HG03097 (cell line): ENCODE measurements around the gene PRKCE.

Experiments
- ATAC-seq: cut with Tn5 transposase; IDR thresholded peaks from one replicate; pipeline ENCODE4 v1.9.1; 2021; ENCODE audit not compliant: unreplicated experiment, low FRiP score

Gene PRKCE

DNA sequence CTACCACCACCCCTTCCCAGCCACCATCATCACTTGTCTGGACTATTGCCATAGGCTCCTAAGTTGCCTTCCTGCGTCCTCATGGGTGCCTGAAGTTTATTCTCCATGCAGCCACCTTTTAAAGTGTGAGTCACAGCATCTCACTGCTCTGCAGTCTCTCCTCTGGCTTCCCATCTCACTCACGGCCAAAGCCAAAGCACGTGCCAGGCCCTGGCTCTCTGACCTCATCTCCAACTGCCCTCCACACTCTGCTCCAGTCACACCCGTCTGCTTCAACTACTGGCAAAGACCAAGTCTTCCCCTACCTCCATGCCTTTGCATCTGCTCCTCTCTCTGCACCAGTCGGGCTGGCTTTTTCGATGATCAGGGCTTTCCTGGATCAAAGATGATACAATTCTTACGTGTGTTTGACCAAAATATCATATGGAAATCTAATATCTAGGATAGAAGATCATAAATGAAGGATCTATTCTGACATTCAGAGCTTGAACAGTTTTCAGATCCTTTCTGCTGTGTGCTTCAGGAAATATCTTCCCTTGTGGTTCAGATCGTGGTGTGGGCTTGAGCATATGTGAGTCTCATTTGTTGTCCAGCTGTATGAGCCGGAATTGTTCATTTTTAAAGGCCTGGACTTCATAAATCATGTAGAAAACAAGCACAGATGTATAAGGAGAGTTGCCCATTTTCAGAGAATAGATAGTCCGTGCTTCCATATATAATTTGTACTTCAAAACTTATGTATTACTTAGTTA is 175.6 kb downstream of the PRKCE start:
- ATAC-seq = no peak

DNA sequence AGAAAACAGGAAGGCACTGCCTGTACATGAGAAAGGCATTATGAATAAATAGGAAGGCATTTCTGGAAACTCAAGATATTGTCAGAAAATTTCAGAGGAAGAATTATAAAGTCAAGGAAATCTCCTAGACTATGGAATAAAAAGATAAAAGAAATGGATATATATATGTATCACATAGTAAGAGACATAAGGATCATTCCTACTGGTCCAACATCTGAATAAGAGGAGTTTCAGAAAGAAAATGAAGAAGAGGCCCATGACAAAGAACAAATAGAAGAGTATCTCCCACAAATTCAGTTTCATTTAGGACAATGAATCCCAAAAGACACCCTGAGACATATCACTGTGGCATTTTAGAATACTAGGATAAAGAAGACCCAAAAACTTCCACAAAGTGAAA is 178.8 kb downstream of the PRKCE start:
- ATAC-seq = no peak

DNA sequence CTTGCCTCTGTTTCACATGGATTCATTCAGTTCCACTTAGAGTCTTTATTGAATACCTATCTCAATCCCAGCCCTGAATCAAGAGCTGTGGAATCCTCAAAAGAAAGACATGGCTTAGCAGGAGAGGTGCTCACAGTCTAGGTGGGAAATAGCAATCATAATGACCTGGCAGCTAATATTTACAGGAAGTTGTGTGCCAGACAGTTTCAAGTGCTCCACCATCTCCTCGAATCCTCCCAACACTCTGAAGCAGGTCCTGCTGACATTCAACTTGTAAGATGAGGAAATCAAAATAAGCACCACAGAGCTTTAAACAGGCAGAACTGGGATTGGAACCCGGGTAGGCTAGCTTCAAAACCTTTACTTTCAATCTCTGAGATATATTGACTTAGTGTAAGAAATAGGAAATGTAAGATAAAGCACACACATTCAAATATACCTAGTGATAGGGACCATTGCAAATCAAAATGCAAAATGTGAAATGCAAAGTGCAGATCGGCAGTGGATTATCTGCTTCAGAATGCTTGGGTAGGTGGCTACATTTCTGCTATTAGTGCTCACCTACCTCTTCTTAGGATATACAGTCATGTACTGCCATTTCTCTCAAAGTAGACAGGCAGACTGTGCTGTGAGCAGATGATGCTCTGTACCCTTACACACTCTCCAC is 182.0 kb downstream of the PRKCE start:
- no peak for ATAC-seq

DNA sequence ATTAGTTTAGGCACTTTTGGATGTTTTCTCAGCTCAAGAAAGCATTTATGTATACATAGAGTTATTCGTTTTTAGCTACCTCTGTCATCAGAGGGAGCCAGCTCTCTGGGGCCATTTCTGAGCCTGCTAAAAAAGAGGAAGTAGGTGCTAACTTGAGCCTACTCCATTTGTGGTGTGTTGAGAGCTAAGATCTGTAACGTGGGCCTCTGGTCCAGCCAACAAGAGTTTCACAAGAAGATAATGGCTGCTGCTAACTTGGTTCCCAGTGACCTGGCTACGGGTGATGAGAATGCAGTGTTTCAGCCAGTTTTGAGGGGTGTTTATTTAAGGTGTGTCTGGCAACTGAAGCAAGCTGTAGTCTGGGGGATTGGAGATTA is 182.5 kb downstream of the PRKCE start:
- peak; percentile 50 for ATAC-seq

DNA sequence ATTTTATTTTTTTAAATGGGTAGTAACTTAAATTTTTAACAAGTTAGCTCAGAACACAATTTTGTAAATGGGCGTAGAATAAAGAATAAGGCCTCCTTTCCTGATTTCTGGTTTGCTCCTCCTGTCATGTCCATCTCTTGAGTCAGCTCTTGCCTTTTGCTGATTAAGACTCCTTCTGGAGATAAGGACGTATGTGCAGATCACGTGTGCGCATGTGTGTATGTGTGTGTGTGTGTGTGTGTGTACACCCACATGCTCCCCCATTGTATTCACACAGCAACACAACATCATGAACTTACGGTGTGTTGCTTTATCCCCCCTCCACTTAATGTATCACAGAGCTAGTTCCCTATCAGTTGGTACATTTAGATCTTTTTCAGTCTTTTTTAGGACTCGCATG is 182.9 kb downstream of the PRKCE start:
- ATAC-seq = no peak

DNA sequence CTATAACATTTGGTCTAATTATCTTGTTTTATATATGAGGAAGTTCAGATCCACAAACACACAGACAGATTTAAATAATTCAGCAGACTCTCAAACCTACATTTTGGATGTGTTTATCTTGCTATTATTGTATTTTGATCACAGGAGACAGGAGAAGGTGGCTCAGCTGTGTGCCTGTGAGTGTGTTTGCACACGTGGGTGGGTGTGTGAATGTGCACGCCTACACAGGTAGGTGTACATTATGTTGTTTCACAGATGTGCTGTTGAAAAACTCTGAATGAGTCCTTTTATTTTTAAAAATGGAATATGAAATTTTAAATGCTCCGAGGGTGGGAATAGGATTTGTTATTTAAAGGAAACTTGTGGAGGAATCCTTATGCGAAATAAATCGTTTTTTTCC is 183.4 kb downstream of the PRKCE start:
- no peak for ATAC-seq

DNA sequence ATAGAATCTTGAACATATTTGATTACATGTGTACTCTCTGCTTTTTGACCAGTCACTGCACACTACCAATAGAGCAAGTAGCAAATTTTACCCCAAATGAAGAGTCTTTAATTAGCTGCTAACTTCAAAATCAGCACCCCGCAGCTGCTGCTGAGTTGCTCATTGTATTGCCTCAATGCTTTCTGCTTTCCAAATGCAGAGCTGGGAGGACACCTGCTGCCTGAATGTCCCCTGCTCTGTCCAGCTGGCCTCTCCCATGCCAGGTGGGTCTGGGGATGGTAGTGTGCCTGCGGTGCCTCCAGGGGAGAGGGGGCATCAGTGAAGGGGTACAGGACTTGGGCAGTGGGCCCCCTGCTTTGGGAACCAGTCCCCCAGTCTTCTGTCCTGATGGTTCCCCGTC is 184.8 kb downstream of the PRKCE start:
- ATAC-seq = no peak

DNA sequence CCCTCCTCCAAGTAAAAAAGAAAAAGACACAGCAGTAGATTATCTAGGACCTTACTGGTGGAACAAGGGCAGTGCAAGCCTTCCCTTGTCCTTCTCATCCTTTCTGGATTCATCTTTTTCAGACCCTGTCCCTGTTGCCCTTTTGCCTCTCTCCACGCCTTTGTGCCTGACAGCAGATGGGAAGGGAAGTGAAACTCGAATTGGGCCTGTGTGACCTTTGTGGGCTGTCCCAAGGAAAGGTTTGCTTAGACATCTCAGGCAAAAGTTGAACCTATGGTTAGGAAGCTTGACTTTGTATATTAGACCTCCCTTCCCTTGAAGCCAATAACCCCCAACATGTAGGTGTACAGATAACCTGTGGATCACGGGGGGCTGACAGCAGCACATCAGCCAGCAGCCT is 185.3 kb downstream of the PRKCE start:
- no peak for ATAC-seq

DNA sequence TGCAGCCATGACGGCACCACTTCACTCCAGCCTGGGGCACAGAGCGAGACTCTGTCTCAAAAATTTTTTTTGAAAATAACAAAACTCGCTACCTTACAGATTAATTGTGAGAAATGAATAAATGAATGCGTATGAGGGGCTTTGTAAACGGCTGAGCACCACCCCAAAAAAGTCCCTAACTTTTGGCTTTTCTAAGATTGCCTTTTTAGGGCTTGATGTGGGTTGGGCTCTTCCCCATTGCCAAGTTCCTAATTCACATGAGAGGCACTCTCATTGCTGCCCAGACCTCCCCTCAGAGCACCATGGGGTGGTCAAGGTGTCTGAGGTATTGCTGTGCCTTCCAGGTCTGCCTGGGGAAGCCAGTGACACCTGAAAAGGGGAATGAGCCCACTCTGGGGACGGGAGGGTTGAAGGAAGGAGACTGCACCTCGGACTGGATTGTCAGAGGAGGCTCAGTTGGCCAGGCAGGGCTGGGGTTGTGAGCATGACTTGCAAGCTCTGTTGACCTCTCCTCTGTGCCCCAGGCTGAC is 186.4 kb downstream of the PRKCE start:
- ATAC-seq = no peak

DNA sequence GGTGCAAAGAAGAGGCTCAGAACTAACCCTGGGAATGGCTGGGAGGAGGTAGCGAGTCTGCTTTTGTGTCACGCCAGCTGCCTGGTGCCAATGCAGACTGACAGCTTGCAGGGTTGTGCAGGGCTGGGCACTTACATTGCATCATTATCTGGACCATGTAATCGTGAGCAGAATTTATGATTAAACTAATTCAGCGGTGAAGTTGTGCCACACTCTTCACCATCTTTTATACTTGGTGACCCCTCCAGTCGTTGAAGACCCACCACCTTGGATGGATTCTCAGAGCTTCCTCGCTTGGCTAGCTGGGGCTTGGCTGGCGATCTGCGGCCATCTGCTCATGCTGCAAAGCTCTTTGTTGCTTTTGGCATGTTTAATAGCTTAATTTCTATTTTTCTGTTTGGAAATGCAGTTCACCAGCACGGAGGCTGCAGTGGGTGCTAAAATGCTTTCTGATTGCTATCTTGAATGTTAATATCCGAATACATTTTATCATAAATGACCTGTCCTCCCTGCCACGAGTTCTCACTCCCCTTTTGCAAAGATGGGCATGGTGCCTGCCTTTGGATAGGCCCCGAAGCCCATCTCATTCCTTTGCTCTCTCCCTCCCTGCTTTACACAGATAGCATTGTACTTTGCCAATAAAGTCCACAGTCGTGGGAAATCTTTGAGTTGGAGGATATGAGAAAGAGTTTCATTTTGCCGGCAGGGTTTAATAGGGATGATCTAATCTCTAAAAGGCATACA is 188.2 kb downstream of the PRKCE start:
- ATAC-seq = no peak

DNA sequence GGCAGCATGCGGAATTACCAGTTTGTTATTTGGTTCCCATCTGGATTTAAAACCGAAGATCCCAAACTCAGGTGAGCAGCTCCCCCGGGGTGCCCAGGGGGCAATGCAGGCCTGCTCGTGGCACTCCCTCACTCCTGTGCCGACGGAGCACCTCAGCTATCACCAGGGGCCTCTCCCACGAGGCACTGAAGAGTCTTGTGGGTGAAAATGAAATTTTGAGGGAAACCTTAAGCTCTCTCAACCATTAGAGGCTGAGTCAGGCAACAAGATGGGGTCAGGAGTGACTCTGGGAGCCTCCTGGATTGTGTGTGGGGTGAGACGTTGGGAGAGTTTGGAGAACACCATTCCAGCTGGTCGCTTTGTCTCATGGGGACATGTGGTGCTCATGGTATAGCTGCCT is 189.0 kb downstream of the PRKCE start:
- ATAC-seq = no peak

DNA sequence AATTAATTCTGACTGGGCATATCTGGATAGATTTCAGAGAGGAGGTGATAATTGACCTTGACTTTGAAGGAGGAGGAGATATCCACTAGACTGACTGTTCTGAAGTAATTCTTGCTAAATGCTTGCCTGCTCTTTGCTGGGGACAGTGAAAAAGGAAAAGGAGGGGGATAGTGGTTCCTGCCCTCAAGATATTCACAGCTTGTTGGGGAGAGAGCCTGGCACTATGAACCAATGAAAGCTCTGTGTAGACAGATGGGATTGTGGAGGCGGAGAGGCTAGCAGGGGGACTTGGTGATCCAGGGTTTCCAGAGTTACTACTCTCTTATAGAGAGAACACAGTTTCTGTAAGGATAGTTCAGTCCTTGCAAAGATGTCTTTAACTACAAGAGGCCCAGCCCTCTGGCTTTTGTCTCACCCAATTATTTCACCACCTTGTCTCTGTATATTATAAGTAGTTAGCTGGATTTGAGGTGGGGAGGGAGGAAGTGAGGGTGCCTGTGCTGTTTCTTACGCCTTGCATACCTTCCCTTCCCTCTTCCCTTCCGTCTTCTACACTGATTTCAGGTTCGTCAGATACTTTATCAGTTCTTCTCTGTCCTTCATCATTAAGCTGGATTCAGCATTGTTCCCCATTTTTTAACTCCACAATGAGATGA is 190.4 kb downstream of the PRKCE start:
- ATAC-seq = no peak

DNA sequence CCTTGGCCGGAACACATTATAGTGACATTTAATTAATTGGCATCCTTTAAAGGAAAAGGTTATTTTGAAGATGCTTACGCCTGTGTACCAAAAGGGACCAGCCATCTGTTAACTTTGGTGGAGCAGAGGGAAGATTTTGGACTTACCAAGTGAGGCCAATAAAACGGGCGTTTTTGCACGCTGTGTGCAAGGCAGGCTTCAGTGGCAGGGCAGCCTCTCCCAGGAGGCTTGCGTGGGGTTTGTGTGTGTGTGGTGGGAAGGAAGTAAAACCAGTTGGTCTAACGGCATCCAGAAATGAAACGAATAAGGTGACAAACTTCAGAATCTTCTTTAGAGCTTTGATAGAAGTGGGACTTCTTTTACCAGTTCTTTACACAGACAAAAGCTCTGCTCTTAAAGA is 191.7 kb downstream of the PRKCE start:
- ATAC-seq = no peak

DNA sequence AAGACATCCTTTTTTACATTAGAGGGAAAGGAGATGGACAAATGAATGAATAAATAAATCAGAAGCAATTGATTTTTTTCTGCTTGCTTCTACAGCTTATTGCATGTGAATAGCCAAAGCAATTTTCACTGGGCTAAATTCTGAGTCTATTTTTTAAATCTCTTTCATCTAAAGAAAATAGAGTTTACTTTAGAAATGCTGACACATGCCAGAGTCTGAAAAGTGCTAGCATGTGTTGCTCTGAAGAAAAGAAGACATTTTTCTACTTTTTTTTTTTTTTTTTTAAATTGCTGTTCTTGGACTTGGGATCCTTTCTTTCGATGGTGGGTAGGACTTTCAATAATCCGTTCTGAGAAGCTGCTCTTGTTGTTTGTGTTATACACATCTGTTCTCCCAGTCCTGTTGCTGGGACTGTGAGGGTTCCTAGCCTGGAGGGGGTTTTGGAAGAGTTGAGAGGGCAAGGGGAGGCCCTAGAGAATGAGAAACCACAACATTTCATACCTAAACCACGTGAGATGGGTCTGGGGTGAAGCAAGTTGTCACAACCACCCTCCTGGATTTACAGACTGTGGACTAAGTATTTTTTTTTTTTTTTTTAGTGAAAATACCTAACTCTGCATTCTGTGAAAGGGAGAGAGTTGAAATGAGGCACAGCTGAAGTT is 193.5 kb downstream of the PRKCE start:
- ATAC-seq = no peak

DNA sequence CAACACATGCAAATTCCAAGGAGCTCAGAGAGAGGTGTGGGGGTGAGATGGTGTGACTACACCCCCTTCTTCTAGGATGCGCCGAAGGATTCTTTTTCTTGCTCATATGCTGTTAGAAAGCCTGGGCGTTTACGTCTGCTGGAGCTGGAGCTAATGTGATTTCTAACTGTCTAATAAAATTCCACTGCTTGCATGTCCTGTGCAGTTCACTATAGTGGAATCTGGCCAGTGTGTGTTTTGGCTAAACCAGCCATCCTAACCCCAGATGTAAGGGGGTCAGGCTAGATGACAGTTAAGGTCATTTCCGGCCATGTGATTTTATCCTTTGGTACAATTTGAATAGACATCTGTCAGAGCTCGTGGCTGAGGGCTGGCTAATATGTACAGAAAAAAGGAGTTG is 194.1 kb downstream of the PRKCE start:
- ATAC-seq = no peak

DNA sequence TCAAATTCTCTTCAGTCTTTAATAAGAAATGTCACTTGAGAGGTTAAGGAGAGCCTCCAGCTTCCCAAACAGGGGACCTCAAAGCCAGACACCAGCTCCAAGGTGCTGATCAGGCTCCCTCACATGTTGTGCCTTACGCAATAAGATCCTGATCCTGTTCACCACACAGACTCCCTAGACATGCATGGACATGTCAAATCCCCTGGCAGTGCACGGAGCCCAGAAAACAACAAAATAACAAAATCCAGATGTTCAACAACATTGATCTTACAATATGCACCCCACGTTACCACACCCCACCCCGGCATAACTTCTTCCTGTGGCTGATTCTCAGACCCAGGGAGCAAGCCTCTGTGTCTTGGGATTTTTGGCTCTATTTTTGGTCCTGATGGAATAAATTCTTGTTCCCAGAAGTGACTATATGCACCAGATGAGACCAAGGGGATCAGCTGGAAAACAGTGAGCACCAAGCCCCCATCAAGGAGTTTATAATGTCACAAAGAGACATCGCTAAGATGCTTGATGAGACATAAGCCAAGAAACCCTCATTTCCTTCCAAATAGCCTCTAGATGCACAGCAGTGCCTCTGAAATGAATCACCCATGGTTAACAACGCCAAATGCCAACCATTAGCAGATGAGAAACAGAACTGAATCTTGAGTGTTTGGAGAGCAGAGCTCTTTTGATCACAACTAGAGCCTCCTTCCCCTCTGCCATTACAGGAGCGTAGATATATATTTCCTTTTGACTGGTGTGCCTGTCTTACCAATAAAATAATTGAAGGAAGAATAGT is 198.2 kb downstream of the PRKCE start:
- no peak for ATAC-seq

DNA sequence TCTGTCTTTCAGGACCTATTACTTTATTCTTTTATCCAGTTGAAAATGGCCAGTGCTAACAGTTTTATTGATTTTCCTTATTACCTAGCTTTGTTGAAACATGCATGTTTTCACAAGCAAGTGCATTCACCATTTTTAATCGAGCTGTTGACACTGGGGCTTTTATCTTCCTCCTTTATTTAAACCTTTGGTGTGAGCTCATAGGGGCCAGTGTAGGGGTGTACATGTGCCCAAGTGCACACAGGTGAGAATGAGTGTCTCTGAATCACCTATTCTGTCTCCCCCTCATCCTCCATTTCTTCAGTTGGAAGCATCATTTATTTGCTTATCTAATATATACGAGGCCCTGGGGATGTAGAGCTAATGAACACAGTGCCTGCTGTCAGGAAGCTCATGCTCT is 199.1 kb downstream of the PRKCE start:
- no peak for ATAC-seq

DNA sequence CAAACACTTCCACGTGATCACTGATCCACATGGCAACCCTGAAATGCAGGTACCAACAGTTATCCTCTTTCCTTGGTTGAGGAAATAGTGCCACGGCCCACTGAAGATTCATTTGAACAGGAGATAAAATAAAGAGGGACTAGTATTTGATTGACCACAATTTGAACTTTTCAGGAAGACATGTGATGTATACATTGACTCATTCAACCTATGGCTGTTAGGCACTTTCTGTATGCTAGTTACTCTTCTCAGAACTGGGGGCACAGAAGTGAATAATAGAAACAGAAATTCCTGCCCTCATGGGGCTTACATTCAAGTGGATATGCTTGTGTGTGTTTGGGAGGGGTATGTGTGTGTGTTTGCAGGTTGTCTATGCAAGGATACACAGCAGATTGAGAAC is 199.6 kb downstream of the PRKCE start:
- ATAC-seq = no peak

DNA sequence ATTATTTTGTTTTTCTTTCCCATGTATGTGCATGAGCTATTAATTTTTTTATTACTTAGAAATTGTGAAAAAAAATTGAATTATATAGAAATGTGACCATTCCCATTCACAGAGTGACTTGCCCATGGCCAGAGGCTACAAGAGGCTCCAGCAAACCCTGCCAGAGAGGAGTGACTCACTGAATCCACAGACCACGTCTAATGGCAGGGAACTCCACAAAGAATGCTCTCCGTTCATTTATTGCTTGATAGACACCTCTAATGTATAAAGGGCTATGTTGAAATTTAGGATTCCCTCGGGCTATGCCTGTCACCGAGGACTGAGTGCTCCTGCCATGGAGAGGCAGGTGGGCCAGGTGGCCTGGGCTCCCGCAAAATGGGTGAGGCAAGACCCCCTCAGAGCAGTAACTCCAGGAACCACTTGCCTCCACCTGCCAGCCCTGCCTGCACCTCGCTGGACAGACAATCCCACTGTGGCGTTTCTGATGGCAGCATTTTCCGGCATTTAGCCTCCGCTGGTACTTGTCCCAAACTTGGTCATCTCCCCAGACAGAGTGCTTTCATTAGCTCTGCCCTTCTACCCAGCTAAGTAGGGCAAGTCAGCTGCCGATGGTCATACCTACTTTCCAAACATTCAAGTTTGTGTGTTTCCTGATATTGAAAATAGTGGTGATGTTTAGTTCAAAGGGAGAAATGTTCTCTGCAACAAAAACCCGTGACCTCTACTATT is 200.3 kb downstream of the PRKCE start:
- no peak for ATAC-seq
